Measurements from ENCODE around the gene ADCY7.

Gene ADCY7

DNA sequence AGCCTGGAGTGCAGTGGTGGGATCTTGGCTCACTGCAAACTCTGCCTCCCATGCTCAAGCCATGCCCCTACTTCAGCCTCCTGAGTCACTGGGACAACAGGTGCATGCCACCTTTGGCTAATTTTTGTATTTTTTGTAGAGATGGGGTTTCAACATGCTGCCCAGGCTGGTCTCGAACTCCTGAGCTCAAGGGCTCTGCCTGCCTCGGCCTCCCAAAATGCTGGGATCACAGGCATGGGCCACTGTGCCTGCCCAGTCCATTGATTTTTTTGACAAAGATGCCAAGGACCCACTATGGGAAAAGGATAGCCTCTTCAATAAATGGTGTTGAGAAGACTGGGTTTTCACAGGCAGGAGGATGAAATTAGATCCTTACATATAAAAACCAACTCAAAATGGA lies 10.8 kb upstream of the ADCY7 start:
- H3K14ac ChIP-seq (ENCODE audit: low read length): no peak overlapping the region

GRCh38 chr16:50256604-50257003 lies 9.7 kb upstream of the ADCY7 start:
- Histone ChIP-seq H4K8ac (ENCODE audit: low read depth, low read length) (no peak overlapping the region), H3K4ac (ENCODE audit: low read depth, low read length) (no peak overlapping the region), H3K9me3 (ENCODE audit: insufficient read depth, low read depth, low read length) (no peaks in the 10 kb centered on the region), H3K27me3 (ENCODE audit: insufficient read depth, low read length) (no peaks in the 10 kb centered on the region), H2AFZ (ENCODE audit: insufficient read depth, low read length, poor library complexity) (no peak overlapping the region), H3K36me3 (ENCODE audit: control insufficient read depth in 1 of 2, insufficient read depth in 2 of 2, low read length in 2 of 2) (no peaks in the 10 kb centered on the region), H3K27ac (ENCODE audit: low read depth, low read length) (no peak overlapping the region), H4K12ac (ENCODE audit: low read depth, low read length) (no peak overlapping the region), H3K4me3 (ENCODE audit: low read depth, low read length) (no peak overlapping the region), H2BK12ac (ENCODE audit: low read length) (no peak overlapping the region), H3K79me1 (ENCODE audit: low read length) (peaks cover 2% of the 10 kb centered on the region), H3K23ac (ENCODE audit: low read length) (no peak overlapping the region), H3K9ac (ENCODE audit: low read length) (no peak overlapping the region), H2BK120ac (ENCODE audit: insufficient read depth, low read length, poor library complexity) (no peak overlapping the region), H3K4me1 (ENCODE audit: control insufficient read depth in 1 of 2, insufficient read depth in 2 of 2, low read length in 2 of 2) (peaks cover 5 to 17% of the 10 kb centered on the region in 2 experiments), H3K79me2 (ENCODE audit: control insufficient read depth, insufficient read depth, low read length, poor library complexity) (no peaks in the 10 kb centered on the region), H4K91ac (ENCODE audit: low read depth, low read length) (no peak overlapping the region), H3K14ac (ENCODE audit: low read length) (no peak overlapping the region), H2BK5ac (ENCODE audit: low read depth, low read length, poor library complexity) (no peak overlapping the region), H2AK5ac (ENCODE audit: low read length) (no peak overlapping the region), H3K18ac (ENCODE audit: low read length) (no peak overlapping the region), H3K4me2 (ENCODE audit: low read length) (no peak overlapping the region)
- no CpG with 5 or more reads among the region's 1 CpG for WGBS (ENCODE audit: extremely low coverage, insufficient coverage, insufficient read length)
- DNase-seq: no peak

More for the DNA sequence above, 10.8 kb upstream of the ADCY7 start:
- no peak overlapping the region for H3K9ac ChIP-seq (ENCODE audit: low read length)
- H2BK120ac ChIP-seq (ENCODE audit: insufficient read depth, low read length, poor library complexity): no peak overlapping the region
- no peak overlapping the region for H3K27ac ChIP-seq (ENCODE audit: low read depth, low read length)
- H3K4me2 ChIP-seq (ENCODE audit: low read length): no peak overlapping the region
- peaks cover 5 to 17% of the 10 kb centered on the region in 2 experiments for H3K4me1 ChIP-seq (ENCODE audit: control insufficient read depth in 1 of 2, insufficient read depth in 2 of 2, low read length in 2 of 2)
- H2BK5ac ChIP-seq (ENCODE audit: low read depth, low read length, poor library complexity): no peak overlapping the region
- no peak overlapping the region for H4K91ac ChIP-seq (ENCODE audit: low read depth, low read length)
- H3K9me3 ChIP-seq (ENCODE audit: insufficient read depth, low read depth, low read length): no peaks in the 10 kb centered on the region
- peak overlapping the region; percentile 44 for H3K4me3 ChIP-seq (ENCODE audit: low read depth, low read length)
- H3K4ac ChIP-seq (ENCODE audit: low read depth, low read length): no peak overlapping the region
- H3K23ac ChIP-seq (ENCODE audit: low read length): no peak overlapping the region
- H3K36me3 ChIP-seq (ENCODE audit: control insufficient read depth in 1 of 2, insufficient read depth in 2 of 2, low read length in 2 of 2): no peaks in the 10 kb centered on the region
- H2BK12ac ChIP-seq (ENCODE audit: low read length): no peak overlapping the region
- H3K79me2 ChIP-seq (ENCODE audit: control insufficient read depth, insufficient read depth, low read length, poor library complexity): no peaks in the 10 kb centered on the region
- H3K18ac ChIP-seq (ENCODE audit: low read length): no peak overlapping the region
- no CpG with 5 or more reads among the region's 2 CpGs for WGBS (ENCODE audit: extremely low coverage, insufficient coverage, insufficient read length)
- H3K27me3 ChIP-seq (ENCODE audit: insufficient read depth, low read length): no peaks in the 10 kb centered on the region
- no peak overlapping the region for H2AFZ ChIP-seq (ENCODE audit: insufficient read depth, low read length, poor library complexity)
- no peak overlapping the region for H4K8ac ChIP-seq (ENCODE audit: low read depth, low read length)
- H2AK5ac ChIP-seq (ENCODE audit: low read length): no peak overlapping the region
- DNase-seq: no peak
- H3K79me1 ChIP-seq (ENCODE audit: low read length): peaks cover 2% of the 10 kb centered on the region
- H4K12ac ChIP-seq (ENCODE audit: low read depth, low read length): no peak overlapping the region

DNA sequence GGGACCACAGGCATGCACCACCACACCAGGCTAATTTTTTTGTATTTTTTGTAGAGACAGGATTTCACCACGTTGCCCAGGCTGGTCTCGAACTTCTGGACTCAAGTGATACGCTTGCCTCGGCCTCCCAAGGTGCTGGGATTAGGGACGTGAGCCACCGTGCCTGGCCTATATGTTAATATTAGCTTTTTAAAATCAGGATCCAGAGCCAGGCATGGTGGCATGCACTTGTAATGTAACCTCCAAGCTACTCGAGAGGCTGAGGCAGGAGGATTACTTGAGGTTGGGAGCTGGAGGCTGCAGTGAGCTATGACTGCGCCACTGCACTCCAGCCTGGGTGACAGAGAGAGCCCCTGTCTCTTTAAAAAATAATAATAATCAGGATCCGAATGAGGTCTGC lies 8.5 kb upstream of the ADCY7 start:
- H3K4me1 ChIP-seq (ENCODE audit: control insufficient read depth in 1 of 2, insufficient read depth in 2 of 2, low read length in 2 of 2): peaks cover 5 to 12% of the 10 kb centered on the region in 2 experiments
- H2BK12ac ChIP-seq (ENCODE audit: low read length): no peak overlapping the region
- H3K18ac ChIP-seq (ENCODE audit: low read length): no peak overlapping the region
- no peaks in the 10 kb centered on the region for H3K9me3 ChIP-seq (ENCODE audit: insufficient read depth, low read depth, low read length)
- H3K23ac ChIP-seq (ENCODE audit: low read length): no peak overlapping the region
- no peak for DNase-seq
- no peak overlapping the region for H3K9ac ChIP-seq (ENCODE audit: low read length)
- H4K8ac ChIP-seq (ENCODE audit: low read depth, low read length): no peak overlapping the region
- H3K79me2 ChIP-seq (ENCODE audit: control insufficient read depth, insufficient read depth, low read length, poor library complexity): no peaks in the 10 kb centered on the region
- no peaks in the 10 kb centered on the region for H3K27me3 ChIP-seq (ENCODE audit: insufficient read depth, low read length)
- no peak overlapping the region for H3K27ac ChIP-seq (ENCODE audit: low read depth, low read length)
- H2BK5ac ChIP-seq (ENCODE audit: low read depth, low read length, poor library complexity): no peak overlapping the region
- H3K4me2 ChIP-seq (ENCODE audit: low read length): no peak overlapping the region
- no peaks in the 10 kb centered on the region for H3K36me3 ChIP-seq (ENCODE audit: control insufficient read depth in 1 of 2, insufficient read depth in 2 of 2, low read length in 2 of 2)
- whole genome bisulfite sequencing (ENCODE audit: extremely low coverage, insufficient coverage, insufficient read length): no CpG with 5 or more reads among the region's 9 CpGs
- no peak overlapping the region for H2AK5ac ChIP-seq (ENCODE audit: low read length)
- no peak overlapping the region for H2BK120ac ChIP-seq (ENCODE audit: insufficient read depth, low read length, poor library complexity)
- no peak overlapping the region for H3K4me3 ChIP-seq (ENCODE audit: low read depth, low read length)
- peaks cover 2% of the 10 kb centered on the region for H3K79me1 ChIP-seq (ENCODE audit: low read length)
- H4K91ac ChIP-seq (ENCODE audit: low read depth, low read length): no peak overlapping the region
- no peak overlapping the region for H2AFZ ChIP-seq (ENCODE audit: insufficient read depth, low read length, poor library complexity)
- no peak overlapping the region for H3K14ac ChIP-seq (ENCODE audit: low read length)
- H4K12ac ChIP-seq (ENCODE audit: low read depth, low read length): no peak overlapping the region
- no peak overlapping the region for H3K4ac ChIP-seq (ENCODE audit: low read depth, low read length)

- H3K4me2 ChIP-seq (ENCODE audit: low read length): no peak overlapping the region
- H2BK5ac ChIP-seq (ENCODE audit: low read depth, low read length, poor library complexity): no peak overlapping the region
- no peaks in the 10 kb centered on the region for H3K79me2 ChIP-seq (ENCODE audit: control insufficient read depth, insufficient read depth, low read length, poor library complexity)
- no peak overlapping the region for H2BK12ac ChIP-seq (ENCODE audit: low read length)
- H3K9me3 ChIP-seq (ENCODE audit: insufficient read depth, low read depth, low read length): no peaks in the 10 kb centered on the region
- no peak overlapping the region for H3K18ac ChIP-seq (ENCODE audit: low read length)
- H4K8ac ChIP-seq (ENCODE audit: low read depth, low read length): no peak overlapping the region
- H3K23ac ChIP-seq (ENCODE audit: low read length): no peak overlapping the region
- H3K79me1 ChIP-seq (ENCODE audit: low read length): no peaks in the 10 kb centered on the region
- H3K4me1 ChIP-seq (ENCODE audit: control insufficient read depth in 1 of 2, insufficient read depth in 2 of 2, low read length in 2 of 2): no peaks in the 10 kb centered on the region
- DNase-seq: no peak
- H3K27me3 ChIP-seq (ENCODE audit: insufficient read depth, low read length): no peaks in the 10 kb centered on the region
- H4K12ac ChIP-seq (ENCODE audit: low read depth, low read length): no peak overlapping the region
- H2BK120ac ChIP-seq (ENCODE audit: insufficient read depth, low read length, poor library complexity): no peak overlapping the region
- H2AK5ac ChIP-seq (ENCODE audit: low read length): no peak overlapping the region
- no peak overlapping the region for H3K4ac ChIP-seq (ENCODE audit: low read depth, low read length)
- H3K14ac ChIP-seq (ENCODE audit: low read length): no peak overlapping the region
- H3K36me3 ChIP-seq (ENCODE audit: control insufficient read depth in 1 of 2, insufficient read depth in 2 of 2, low read length in 2 of 2): no peaks in the 10 kb centered on the region
- no peak overlapping the region for H3K9ac ChIP-seq (ENCODE audit: low read length)
- H3K27ac ChIP-seq (ENCODE audit: low read depth, low read length): no peak overlapping the region
- H4K91ac ChIP-seq (ENCODE audit: low read depth, low read length): no peak overlapping the region
- no CpG with 5 or more reads among the region's 23 CpGs for WGBS (ENCODE audit: extremely low coverage, insufficient coverage, insufficient read length)
- H3K4me3 ChIP-seq (ENCODE audit: low read depth, low read length): no peak overlapping the region
- H2AFZ ChIP-seq (ENCODE audit: insufficient read depth, low read length, poor library complexity): no peak overlapping the region
Observed at GRCh38 chr16:50259334-50260205, 6.8 kb upstream of the ADCY7 start.

Data from trophoblast cell (in vitro differentiated cells and primary cell).